GM21423 (cell line): ENCODE measurements around the gene ANKRD36.
"Not testable (repeated sequence)": the region's sequence is repeated elsewhere in the genome, so short reads cannot be mapped to it uniquely, and the experiment has no call there.

Source experiments
- ATAC-seq: cut with Tn5 transposase; IDR thresholded peaks from one replicate; pipeline ENCODE4 v1.9.1; 2021; ENCODE audit warnings: mild to moderate bottlenecking, moderate library complexity; ENCODE audit not compliant: unreplicated experiment

The ANKRD36 gene

GRCh38 chr2:97112320-97113049, 468 bp upstream of the ANKRD36 start:
- peak; percentile 47 for ATAC-seq

GRCh38 chr2:97113882-97114255, 916 bp downstream of the ANKRD36 start:
- not testable (repeated sequence) for ATAC-seq

- not testable (repeated sequence) for ATAC-seq
These were observed 16.1 kb downstream of the ANKRD36 start for GRCh38 chr2:97129090-97129489.

GRCh38 chr2:97144016-97144415, 31.1 kb downstream of the ANKRD36 start:
- not testable (repeated sequence) for ATAC-seq

- not testable (repeated sequence) for ATAC-seq
These were observed 53.6 kb downstream of the ANKRD36 start for GRCh38 chr2:97166548-97166947.

GRCh38 chr2:97167938-97168337, 55.0 kb downstream of the ANKRD36 start:
- not testable (repeated sequence) for ATAC-seq

- ATAC-seq: not testable (repeated sequence)
These were observed 55.6 kb downstream of the ANKRD36 start for GRCh38 chr2:97168583-97168982.

- ATAC-seq: not testable (repeated sequence)
These were observed 67.4 kb downstream of the ANKRD36 start for GRCh38 chr2:97180391-97180790.

GRCh38 chr2:97195349-97195748, 82.4 kb downstream of the ANKRD36 start:
- ATAC-seq: not testable (repeated sequence)

- ATAC-seq: not testable (repeated sequence)
These were observed 84.3 kb downstream of the ANKRD36 start for GRCh38 chr2:97197251-97197650.

- not testable (repeated sequence) for ATAC-seq
These were observed 87.9 kb downstream of the ANKRD36 start for GRCh38 chr2:97200887-97201286.

- ATAC-seq: not testable (repeated sequence)
These were observed 89.8 kb downstream of the ANKRD36 start for GRCh38 chr2:97202643-97203250.

- ATAC-seq: no peak
These were observed 97.4 kb downstream of the ANKRD36 start for GRCh38 chr2:97210325-97210724.

- not testable (repeated sequence) for ATAC-seq
These were observed 102.1 kb downstream of the ANKRD36 start for GRCh38 chr2:97215025-97215424.

GRCh38 chr2:97230848-97231585, 118.1 kb downstream of the ANKRD36 start:
- not testable (repeated sequence) for ATAC-seq

GRCh38 chr2:97232981-97233380, 120.0 kb downstream of the ANKRD36 start:
- ATAC-seq: not testable (repeated sequence)

GRCh38 chr2:97233660-97234295, 120.8 kb downstream of the ANKRD36 start:
- not testable (repeated sequence) for ATAC-seq

- ATAC-seq: not testable (repeated sequence)
These were observed 148.2 kb downstream of the ANKRD36 start for GRCh38 chr2:97261192-97261591.

- ATAC-seq: not testable (repeated sequence)
These were observed 153.5 kb downstream of the ANKRD36 start for GRCh38 chr2:97266449-97266848.

GRCh38 chr2:97267411-97268074, 154.6 kb downstream of the ANKRD36 start:
- no peak for ATAC-seq
